T follicular helper cell (primary cell): ENCODE data around the gene EFCAB7.

Experiments used
- DNase-seq: peaks from one replicate; pipeline ENCODE4 v3.0.0-alpha.2; 2020; ENCODE audit warnings: low read depth
- total RNA-seq, 2 experiments: gene quantifications; one replicate each; lab custom pipeline; 2026; lab: John Stamatoyannopoulos, UW

EFCAB7 gene, protein sequence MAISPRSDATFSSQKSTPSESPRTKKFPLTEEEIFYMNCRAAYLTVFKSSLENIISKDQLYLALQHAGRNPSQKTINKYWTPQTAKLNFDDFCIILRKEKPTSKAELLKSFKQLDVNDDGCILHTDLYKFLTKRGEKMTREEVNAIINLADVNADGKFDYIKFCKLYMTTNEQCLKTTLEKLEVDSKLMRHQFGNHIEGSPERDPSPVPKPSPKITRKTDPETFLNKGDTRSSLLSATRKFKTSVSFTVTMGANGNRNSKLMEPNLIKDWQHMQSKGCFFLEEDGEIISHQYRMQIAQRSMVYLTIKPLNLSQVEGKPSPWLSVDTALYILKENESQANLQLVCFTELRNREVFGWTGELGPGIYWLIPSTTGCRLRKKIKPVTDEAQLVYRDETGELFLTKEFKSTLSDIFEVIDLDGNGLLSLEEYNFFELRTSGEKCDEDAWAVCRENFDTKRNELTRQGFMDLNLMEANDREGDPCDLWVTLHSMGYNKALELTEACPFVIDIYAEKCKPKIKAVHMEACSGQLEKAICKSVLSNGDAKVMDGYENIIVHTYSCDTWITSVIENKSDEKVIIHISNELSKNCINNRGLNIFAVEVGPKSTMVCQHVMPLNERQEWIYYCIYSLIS
- total RNA-seq = 9.9 to 12.1 reads per million in 2 experiments

DNA sequence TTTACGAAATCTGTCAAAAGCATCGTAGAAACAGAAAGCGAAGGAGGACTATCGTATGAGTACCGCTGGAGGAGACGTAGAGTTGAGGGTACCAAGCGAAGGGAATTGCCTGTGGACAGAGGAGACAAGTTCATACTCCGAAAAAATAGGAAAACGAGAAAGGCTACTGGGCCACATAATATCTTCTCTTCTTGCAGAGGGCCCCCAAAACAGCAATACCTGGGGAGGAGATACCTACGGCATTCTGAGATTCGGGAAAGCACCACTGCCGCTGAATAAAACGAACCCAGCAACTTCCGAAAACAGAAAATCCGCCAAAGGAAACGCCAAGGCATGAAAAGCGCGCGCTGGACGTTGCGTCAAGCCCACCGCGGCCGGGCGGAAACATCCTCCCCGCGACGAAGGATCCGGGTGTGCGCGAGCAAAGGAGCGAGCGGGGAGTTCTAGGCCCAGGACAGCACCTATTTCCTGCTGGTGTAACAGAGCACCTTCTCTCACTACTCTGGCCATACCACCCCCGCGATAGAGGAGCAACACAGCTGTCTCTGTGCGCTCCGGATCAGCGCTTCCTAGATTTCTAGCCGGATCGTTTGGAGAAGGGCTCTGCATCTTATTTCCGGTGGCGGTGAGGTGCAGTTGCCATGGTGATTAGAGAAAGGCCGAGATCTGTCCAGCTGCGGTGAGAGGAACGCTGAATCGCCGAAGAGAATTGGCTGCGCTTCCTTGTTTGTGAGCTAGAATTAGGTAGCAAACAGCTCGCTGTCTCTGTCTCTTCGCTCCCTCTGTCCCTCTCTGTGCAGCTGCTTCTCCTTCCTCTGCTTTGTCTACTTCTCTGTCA is at the start of gene EFCAB7, which contains the start of gene ITGB3BP:
EFCAB7 (plus strand) TSS at position 635 of the 838 bp plus-strand sequence. CDS start 2,048 bp downstream, outside the sequence.
ITGB3BP (minus strand) TSS at position 335 of the 838 bp plus-strand sequence; CDS start at position 243, 92 bp downstream.
- peak; percentile 57 for DNase-seq

DNA sequence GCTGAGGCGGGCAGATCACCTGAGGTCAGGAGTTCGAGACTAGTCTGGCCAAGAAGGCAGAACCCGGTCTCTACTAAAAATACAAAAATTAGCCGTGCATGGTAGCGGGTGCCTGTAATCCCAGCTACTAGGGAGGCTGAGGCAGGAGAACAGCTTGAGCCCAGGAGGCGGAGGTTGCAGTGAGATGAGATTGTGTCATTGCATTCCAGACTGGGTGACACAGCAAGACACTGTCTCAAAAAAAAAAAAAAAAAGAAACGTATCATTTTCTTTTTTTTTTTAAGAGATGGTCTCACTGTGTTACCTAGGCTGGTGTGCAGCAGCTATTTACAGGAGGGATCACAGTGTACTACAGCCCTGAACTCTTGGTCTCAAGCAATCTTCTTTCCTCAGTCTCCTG is 47.6 kb upstream of the EFCAB7 start:
- DNase-seq = no peak

DNA sequence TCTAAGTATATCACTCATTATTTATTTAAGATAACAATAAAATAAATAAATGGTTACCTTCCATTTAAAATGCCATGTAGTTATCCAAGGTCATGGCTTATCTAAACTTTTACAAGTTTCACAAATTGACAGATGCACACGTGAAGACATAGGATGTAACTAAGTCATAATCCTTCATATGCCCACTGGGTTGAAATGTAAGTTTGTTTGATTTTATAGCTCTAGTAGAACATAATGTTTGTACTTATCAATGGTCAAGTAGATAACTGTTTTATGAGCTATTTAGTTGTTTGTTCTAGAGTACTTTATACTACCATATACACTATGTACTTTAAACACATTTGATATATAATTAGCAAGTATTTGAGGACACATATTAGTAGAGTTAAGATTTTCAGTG is 43.3 kb upstream of the EFCAB7 start:
- no peak for DNase-seq

DNA sequence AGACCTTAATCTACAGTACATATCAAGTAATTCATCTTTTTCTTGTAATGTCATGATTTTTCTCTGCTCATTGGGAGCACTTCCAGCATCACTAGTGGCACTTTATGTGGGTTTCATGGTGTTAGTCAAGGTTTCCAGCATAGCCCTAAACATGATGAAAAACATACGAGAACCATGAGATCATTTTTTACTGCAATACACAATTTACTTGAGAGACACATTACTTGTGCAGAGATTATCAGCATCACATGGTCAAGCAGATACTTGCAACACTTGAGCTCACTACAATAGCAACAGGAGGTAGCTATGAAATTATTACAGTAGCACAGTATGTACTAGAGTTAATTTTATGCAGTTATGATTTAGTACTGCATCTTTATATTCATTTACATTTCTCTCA is 36.7 kb upstream of the EFCAB7 start:
- DNase-seq = no peak

- no peak for DNase-seq
Measured at GRCh38 chr1:63487336-63488065, 35.8 kb upstream of the EFCAB7 start.

- DNase-seq = no peak
Measured at GRCh38 chr1:63497577-63497976, 25.7 kb upstream of the EFCAB7 start.

- DNase-seq = no peak
Measured at GRCh38 chr1:63498106-63498505, 25.2 kb upstream of the EFCAB7 start.

DNA sequence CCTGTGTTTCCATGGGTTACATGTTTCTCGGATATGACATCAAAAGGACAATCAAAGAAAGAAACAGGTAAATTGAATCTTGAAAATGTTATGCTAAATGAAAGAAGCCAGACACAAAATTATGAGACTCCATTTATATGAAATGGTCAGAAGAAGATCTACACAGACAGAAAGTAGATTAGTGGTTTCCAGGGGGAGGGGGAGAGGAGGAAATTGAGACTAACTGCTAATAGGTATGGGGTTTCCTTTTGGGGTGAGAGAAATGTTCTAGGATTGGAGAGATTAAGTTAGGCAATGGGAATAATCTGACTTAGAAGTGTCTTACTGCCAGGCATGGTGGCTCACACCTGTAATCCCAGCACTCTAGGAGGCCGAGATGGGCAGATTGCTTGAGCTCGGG is 22.1 kb upstream of the EFCAB7 start:
- DNase-seq = no peak

DNA sequence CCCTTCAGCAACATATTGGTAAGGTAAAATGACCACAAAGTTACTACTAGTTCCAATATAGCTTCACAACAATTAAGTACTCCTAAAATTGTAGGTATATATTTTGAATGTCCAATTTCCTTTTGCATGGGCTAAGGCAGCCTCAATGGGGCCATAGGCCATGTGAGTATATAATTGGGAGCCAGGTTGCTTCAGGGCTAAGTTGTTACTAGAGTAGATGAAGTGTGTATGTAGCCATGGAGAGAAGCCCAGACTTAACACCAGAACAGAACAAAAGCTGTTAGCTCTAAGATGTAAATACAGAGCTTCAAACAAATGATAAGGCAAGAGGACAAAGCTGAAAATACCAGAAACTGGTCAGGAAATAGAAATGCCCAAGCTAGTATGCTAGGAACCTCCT is 16.5 kb upstream of the EFCAB7 start:
- no peak for DNase-seq

- no peak for DNase-seq
Measured at GRCh38 chr1:63509718-63510117, 13.6 kb upstream of the EFCAB7 start.

GRCh38 chr1:63512584-63512983 is 10.7 kb upstream of the EFCAB7 start:
- DNase-seq = no peak

GRCh38 chr1:63516629-63517028 is 6.7 kb upstream of the EFCAB7 start:
- DNase-seq = no peak

- no peak for DNase-seq
Measured at GRCh38 chr1:63523738-63524137, 413 bp downstream of the EFCAB7 start.

- no peak for DNase-seq
Measured at GRCh38 chr1:63524201-63524600, 876 bp downstream of the EFCAB7 start.

DNA sequence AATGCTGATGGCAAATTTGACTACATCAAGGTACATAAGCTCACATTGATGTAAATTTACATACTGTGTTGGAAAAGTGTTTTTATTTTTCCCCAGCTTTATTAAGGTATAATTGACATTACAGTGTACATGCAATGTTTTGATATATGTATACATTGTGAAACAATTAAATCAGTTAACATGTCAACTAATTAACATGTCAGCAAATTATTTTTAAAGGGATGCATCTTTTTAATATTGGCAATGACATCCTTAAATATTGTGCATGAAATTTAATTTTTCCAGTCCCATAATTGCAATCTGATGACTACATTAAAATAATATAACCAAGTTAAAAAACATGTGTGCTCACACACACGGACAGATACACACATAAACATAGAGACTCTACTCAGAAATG is 9.4 kb downstream of the EFCAB7 start:
- DNase-seq = no peak

- no peak for DNase-seq
Measured at GRCh38 chr1:63533931-63534330, 10.6 kb downstream of the EFCAB7 start.

DNA sequence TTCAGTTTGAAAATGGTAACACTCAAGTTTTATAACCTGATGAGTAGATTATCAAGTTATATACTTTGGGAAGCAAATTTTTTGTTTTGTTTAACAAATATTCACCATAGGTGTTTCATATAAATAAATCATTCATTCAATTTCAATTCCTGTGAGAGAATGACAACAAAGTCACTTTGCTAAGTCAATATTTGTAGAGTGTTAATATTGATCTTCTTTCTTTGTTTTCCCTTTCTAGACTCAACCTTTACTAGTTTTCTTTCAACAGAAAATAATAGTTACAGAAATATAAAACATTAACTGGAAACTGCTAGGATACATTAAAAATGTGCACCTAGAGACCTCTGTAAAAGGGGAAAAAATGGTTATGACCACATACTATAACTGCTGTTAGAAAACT is 11.1 kb downstream of the EFCAB7 start:
- no peak for DNase-seq

DNA sequence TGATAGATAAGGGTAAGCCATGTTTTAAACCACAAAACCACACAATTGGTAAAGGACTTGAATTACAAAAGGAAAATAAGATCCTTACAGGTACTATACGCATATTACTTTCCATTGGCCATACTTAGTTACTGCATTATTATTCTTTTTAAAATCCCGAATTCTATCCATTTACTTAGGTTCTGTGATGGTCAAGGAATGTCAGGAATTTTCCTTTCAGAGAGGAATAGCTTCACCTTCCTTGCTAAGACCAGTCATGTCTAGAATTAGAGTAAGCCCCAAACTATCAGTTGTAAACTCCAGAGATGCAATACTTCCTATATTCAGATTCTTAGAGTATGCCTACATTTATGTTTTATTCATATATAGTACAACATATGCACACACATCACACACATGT is 13.7 kb downstream of the EFCAB7 start:
- no peak for DNase-seq

GRCh38 chr1:63537940-63538339 is 14.6 kb downstream of the EFCAB7 start:
- no peak for DNase-seq

GRCh38 chr1:63545780-63546179 is 22.5 kb downstream of the EFCAB7 start:
- DNase-seq = no peak

- DNase-seq = no peak
Measured at GRCh38 chr1:63547621-63548294, 24.4 kb downstream of the EFCAB7 start.
